HepG2 (cell line): ENCODE measurements around the gene KLC4. TPM values are rescaled to one million over a fixed set of nuclear protein-coding genes. Genes with fewer than 3 reads are reported as not detected.

Experiments
- DNMT1 ChIP-seq: sonication (generic); formaldehyde crosslinking; IDR thresholded peaks from 2 replicates; pipeline ENCODE4 v1.5.1; 2020; ENCODE audit warnings: mild to moderate bottlenecking, missing genetic modification reagents
- DPF2 ChIP-seq: sonication (generic); formaldehyde crosslinking; IDR thresholded peaks from 2 replicates; pipeline ENCODE4 v1.4.0; 2020; ENCODE audit warnings: mild to moderate bottlenecking, low read depth, missing genetic modification reagents, borderline replicate concordance
- FOSL1 ChIP-seq: sonication (generic); formaldehyde crosslinking; IDR thresholded peaks from 2 replicates; pipeline ENCODE4 v1.9.0; 2021; ENCODE audit warnings: missing genetic modification reagents, borderline replicate concordance
- GLI4 ChIP-seq: sonication (generic); formaldehyde crosslinking; IDR thresholded peaks from 2 replicates; pipeline ENCODE4 v1.5.1; 2020; ENCODE audit warnings: missing genetic modification reagents, mild to moderate bottlenecking, moderate library complexity, borderline replicate concordance
- HNF4A ChIP-seq: sonication (generic); formaldehyde crosslinking; IDR thresholded peaks from 2 replicates; pipeline ENCODE4 v1.4.0; 2020; ENCODE audit warnings: missing genetic modification reagents
- HOXD1 ChIP-seq: sonication (generic); formaldehyde crosslinking; IDR thresholded peaks from 2 replicates; pipeline ENCODE4 v1.5.0; 2020; ENCODE audit warnings: missing genetic modification reagents
- IKZF4 ChIP-seq: sonication (generic); formaldehyde crosslinking; IDR thresholded peaks from 2 replicates; pipeline ENCODE4 v1.5.1; 2020; ENCODE audit warnings: borderline replicate concordance, mild to moderate bottlenecking, low read depth, missing genetic modification reagents; ENCODE audit errors: not compliant biosample characterization
- KLF15 ChIP-seq: sonication (generic); formaldehyde crosslinking; IDR thresholded peaks from 2 replicates; pipeline ENCODE4 v1.8.1; 2023; ENCODE audit warnings: borderline replicate concordance, mild to moderate bottlenecking, inconsistent platforms, missing genetic modification reagents, mixed read lengths
- LRRFIP1 ChIP-seq: sonication (generic); formaldehyde crosslinking; conservative IDR thresholded peaks from 2 replicates; pipeline ENCODE4 v1.4.0; 2020; ENCODE audit warnings: missing genetic modification reagents
- NPAS2 ChIP-seq: sonication (generic); formaldehyde crosslinking; IDR thresholded peaks from 2 replicates; pipeline ENCODE4 v1.8.0; 2022; ENCODE audit warnings: mild to moderate bottlenecking, missing genetic modification reagents, borderline replicate concordance
- NR2F1 ChIP-seq, 2 experiments: fragments of 450-650 bp in 1 of 2; formaldehyde crosslinking in 1 of 2; IDR thresholded peaks; 2 replicates each; pipeline versions ENCODE4 v1.5.0 to v1.6.1; 2016 to 2020; ENCODE audit warnings: mild to moderate bottlenecking in 1 of 2, missing compliant biosample characterization in 1 of 2, missing genetic modification reagents in 1 of 2, moderate library complexity in 1 of 2
- SALL1 ChIP-seq: sonication (generic); formaldehyde crosslinking; IDR thresholded peaks from 2 replicates; pipeline ENCODE4 v1.8.0; 2022; ENCODE audit warnings: mild to moderate bottlenecking, missing genetic modification reagents
- TOE1 ChIP-seq: sonication (generic); formaldehyde crosslinking; IDR thresholded peaks from 2 replicates; pipeline ENCODE4 v1.4.0; 2020; ENCODE audit warnings: mild to moderate bottlenecking, missing genetic modification reagents
- USF2 ChIP-seq, 2 experiments: sonication (generic) in 1 of 2; formaldehyde crosslinking in 1 of 2; IDR thresholded peaks; 2 replicates each; pipeline versions ENCODE4 v1.5.1 to v1.6.1; 2011 to 2020; ENCODE audit warnings: borderline replicate concordance in 1 of 2, low read depth in 1 of 2, low read length in 1 of 2, mild to moderate bottlenecking in 1 of 2, missing genetic modification reagents in 1 of 2, moderate library complexity in 1 of 2
- ZBTB34 ChIP-seq: sonication (generic); formaldehyde crosslinking; IDR thresholded peaks from 2 replicates; pipeline ENCODE4 v1.8.0; 2022; ENCODE audit warnings: mild to moderate bottlenecking, missing genetic modification reagents
- ZNF232 ChIP-seq: sonication (generic); formaldehyde crosslinking; IDR thresholded peaks from 2 replicates; pipeline ENCODE4 v1.4.0; 2020; ENCODE audit warnings: missing genetic modification reagents, borderline replicate concordance
- ZNF616 ChIP-seq: sonication (generic); formaldehyde crosslinking; IDR thresholded peaks from 2 replicates; pipeline ENCODE4 v1.5.0; 2020; ENCODE audit warnings: low read depth, mild to moderate bottlenecking, missing genetic modification reagents
- ZNF703 ChIP-seq: sonication (generic); formaldehyde crosslinking; IDR thresholded peaks from 2 replicates; pipeline ENCODE4 v1.5.1; 2020; ENCODE audit warnings: missing genetic modification reagents, mild to moderate bottlenecking, moderate library complexity, borderline replicate concordance
- polyA plus RNA-seq, 8 experiments: library from polyadenylated mRNA; depleted of rRNA in 3 of 8; stranded (reverse) in 7 of 8; unstranded in 1 of 8; fragments of >200 nt; fragmentation: Illumina TruSeq in 4 of 8; extraction: Trizol in 4 of 8; gene quantifications; 2 replicates each; pipeline versions ENCODE4 v1.2.1 to v1.2.3, GENCODE V29; 2011 to 2016; ENCODE audit warnings: low read depth in 4 of 8, missing spikeins in 1 of 8, mixed read lengths in 1 of 8; ENCODE audit not compliant: insufficient read depth in 1 of 8
- total RNA-seq, 5 experiments: library from RNA; depleted of rRNA; stranded (reverse); fragments of >200 nt; fragmentation: Illumina TruSeq; extraction: Trizol; gene quantifications; 2 replicates each; pipeline ENCODE4 v1.2.3, GENCODE V29; 2016; ENCODE audit warnings: low read depth in 1 of 5
- TF ChIP-seq, protein P1 (sequence below): IDR thresholded peaks from 2 replicates; pipeline ENCODE4 v1.6.1; 2016; ENCODE audit warnings: missing biosample characterization, missing genetic modification reagents, low read depth
- TF ChIP-seq, protein P2 (sequence below): sonication (generic); formaldehyde crosslinking; IDR thresholded peaks from 2 replicates; pipeline ENCODE4 v1.5.1; 2020; ENCODE audit warnings: missing genetic modification reagents, mild to moderate bottlenecking, borderline replicate concordance

The KLC4 gene
- total and polyA plus RNA-seq, 2 of the 13 experiments (the other 11 are each of a cell fraction or from before 2014, with no cell fraction given), result 45.4 to 70.4 TPM

DNA sequence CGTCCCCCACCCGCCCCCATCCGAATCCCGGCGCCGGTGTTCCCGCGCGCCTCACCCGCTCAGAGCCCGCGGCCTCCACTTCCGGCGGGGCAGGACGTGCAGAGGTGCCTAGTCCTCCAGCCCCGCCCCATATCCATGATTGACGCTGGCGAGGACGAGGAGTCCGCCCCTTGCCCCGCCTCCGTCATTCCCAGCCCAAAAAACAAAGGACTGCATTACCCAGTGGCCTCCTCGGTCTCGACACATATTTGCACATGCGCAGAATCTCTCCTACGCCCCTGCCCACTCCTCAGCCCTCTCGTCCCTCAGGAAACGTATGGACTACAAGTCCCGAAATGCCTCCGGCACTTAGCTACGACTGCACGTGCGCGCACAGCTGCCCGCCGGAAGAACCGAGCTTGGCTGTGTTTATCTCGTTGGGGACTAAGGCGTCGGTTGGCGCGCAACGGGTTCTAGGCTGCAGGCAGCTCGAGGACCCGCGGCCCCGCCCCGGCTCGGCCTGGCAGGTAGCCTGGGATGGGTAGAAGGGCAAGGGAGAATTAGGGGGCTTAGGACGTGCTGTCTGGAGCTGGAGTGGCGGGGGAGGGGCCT, 45.5 kb upstream of the KLC4 start, which contains the start of the genes KLHDC3 and MEA1 (continued):
- TF ChIP-seq USF2 (IDR thresholded peaks at IDR 0.05; ENCODE audit: low read depth, low read length) (peak; percentile 73), USF2 (CRISPR knock-in tag; IDR thresholded peaks at IDR 0.05; ENCODE audit: borderline replicate concordance) (no peak), FOSL1 (CRISPR knock-in tag) (no peak), KLF15 (CRISPR knock-in tag) (no peak), NPAS2 (CRISPR knock-in tag) (no peak), IKZF4 (no peak), DPF2 (CRISPR knock-in tag) (no peak), DNMT1 (CRISPR knock-in tag) (no peak), ZNF232 (CRISPR knock-in tag) (no peak; the same call in 1 of the 2 replicates), GLI4 (CRISPR knock-in tag) (no peak), LRRFIP1 (CRISPR knock-in tag) (no peak), ZNF703 (no peak), HNF4A (CRISPR knock-in tag) (no peak), NR2F1 (CRISPR knock-in tag; IDR thresholded peaks at IDR 0.05) (no peak), ZBTB34 (CRISPR knock-in tag) (no peak), SALL1 (CRISPR knock-in tag) (peak; percentile 82), HOXD1 (CRISPR knock-in tag) (no peak), ZNF616 (CRISPR knock-in tag) (peak; percentile 68; the same call in 1 of the 2 replicates), TOE1 (CRISPR knock-in tag) (no peak)
- TF ChIP-seq, protein P1, sequence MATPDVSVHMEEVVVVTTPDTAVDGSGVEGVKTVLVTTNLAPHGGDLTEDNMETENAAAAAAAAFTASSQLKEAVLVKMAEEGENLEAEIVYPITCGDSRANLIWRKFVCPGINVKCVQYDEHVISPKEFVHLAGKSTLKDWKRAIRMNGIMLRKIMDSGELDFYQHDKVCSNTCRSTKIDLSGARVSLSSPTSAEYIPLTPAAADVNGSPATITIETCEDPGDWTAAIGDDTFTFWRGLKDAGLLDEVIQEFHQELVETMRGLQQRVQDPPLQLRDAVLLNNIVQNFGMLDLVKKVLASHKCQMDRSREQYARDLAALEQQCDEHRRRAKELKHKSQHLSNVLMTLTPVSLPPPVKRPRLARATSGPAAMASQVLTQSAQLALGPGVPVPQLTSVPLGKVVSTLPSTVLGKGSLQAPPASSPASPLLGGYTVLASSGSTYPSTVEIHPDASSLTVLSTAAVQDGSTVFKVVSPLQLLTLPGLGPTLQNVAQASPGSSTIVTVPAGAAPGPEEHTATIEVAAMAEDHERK, result peak; percentile 86
- TF ChIP-seq, protein P2, sequence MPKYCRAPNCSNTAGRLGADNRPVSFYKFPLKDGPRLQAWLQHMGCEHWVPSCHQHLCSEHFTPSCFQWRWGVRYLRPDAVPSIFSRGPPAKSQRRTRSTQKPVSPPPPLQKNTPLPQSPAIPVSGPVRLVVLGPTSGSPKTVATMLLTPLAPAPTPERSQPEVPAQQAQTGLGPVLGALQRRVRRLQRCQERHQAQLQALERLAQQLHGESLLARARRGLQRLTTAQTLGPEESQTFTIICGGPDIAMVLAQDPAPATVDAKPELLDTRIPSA, result no peak
